ENCODE measurements around the gene SPDEF. TPM values are rescaled to one million over a fixed set of nuclear protein-coding genes. Genes with fewer than 3 reads are reported as not detected.

The SPDEF gene
- total RNA-seq: not detected in 2 replicates

GRCh38 chr6:34556031-34556471 lies at the start of gene SPDEF:
TSS of gene SPDEF (minus strand) at chr6:34556329. CDS start at chr6:34544455, 11,874 bp downstream.

Other genes with a start within 250 kb of the SPDEF start
- 18.2 and 21.6 TPM in 2 replicates for gene NUDT3, start 163.7 kb downstream of the SPDEF start, total RNA-seq
- 2,279 and 2,456 TPM in 2 replicates for gene RPS10, start 130.3 kb downstream of the SPDEF start, total RNA-seq
- gene PACSIN1, start 90.3 kb downstream of the SPDEF start, total RNA-seq: not detected in 2 replicates
- gene ILRUN, start 140.4 kb upstream of the SPDEF start, total RNA-seq: 28.2 and 36.9 TPM in 2 replicates
- gene SNRPC, start 201.2 kb upstream of the SPDEF start, total RNA-seq: 59.0 and 77.6 TPM in 2 replicates
- gene BLTP3A, start 235.8 kb upstream of the SPDEF start, total RNA-seq: 4.4 and 7.1 TPM in 2 replicates